GM18867 (cell line): ENCODE measurements around the gene FERMT2.

Source experiments
- ATAC-seq: cut with Tn5 transposase; IDR thresholded peaks from one replicate; pipeline ENCODE4 v1.9.1; 2021; ENCODE audit warnings: mild to moderate bottlenecking, moderate library complexity; ENCODE audit not compliant: unreplicated experiment

The FERMT2 gene

DNA sequence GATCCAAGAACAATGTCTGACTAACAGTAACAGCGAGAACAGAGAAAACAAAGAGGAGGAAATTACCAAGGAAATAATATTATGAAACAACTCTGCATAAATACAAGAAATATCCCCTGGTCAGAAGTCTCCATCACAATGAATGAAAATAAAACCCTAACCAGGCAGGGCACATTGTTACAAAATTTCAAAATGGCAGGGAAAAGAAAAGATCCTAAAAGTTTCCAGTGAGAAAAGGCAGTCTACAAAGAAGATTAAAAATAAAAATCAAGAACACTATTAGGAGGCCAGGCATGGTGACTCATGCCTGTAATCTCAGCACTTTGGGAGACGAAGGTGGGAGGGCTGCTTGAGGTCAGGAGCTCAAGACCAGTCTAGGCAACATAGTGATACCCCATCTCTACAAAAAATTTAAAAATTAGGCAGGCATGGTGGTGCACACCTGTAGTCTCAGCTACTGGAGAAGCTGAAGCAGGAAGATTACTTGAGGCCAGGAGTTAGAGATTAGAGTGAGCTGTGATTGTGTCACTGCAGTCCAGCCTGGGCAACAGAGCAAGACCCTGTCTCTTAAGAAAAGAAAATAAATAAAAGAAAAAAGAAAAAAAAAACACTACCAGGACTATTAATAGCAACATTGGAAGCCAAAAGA is 47.8 kb downstream of the FERMT2 start:
- ATAC-seq: no peak

DNA sequence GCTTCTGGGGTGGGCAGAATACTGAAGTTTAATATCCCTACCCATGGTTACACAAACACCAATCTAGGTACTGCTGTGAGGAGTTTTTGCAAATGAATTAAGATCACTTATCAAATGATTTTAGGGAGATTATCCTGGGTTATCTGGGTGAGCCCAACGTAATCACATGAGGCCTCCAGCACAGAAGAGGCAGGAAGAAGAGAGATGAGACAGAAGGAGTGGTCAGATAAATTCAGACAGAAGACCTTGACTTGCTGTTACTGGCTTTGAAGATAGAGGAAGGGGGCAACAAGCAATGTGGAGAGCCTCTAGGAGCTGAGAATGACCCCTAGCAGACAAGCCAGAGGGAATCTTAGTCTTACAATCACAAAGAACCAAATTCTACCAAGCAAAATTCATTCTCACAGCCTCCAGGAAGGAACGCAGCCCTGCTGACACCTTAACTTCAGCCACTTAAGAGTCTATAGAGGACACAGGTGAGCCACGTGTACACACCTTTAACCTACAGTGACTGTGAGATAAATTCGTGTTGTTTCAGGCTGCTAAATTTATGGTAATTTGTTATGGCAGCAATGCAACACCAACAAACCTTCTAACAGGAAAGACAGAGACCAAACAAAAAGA is 49.4 kb downstream of the FERMT2 start:
- no peak for ATAC-seq

DNA sequence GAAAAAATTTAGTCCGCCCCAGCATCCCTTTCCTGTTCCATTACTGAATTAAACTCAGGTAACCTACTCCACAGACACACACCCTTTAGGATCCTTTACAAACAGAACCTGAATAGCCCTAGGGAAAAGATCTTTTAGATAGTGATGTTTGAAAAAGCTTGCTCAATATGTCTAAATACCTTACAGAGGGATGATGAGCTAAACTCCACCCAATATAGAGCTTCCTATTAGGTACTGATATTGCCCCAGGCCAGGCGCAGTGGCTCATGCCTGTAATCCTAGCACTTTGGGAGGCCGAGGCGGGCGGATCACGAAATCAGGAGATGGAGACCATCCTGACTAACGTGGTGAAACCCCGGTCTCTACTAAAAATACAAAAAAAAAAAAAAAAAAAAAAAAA is 50.1 kb downstream of the FERMT2 start:
- no peak for ATAC-seq

DNA sequence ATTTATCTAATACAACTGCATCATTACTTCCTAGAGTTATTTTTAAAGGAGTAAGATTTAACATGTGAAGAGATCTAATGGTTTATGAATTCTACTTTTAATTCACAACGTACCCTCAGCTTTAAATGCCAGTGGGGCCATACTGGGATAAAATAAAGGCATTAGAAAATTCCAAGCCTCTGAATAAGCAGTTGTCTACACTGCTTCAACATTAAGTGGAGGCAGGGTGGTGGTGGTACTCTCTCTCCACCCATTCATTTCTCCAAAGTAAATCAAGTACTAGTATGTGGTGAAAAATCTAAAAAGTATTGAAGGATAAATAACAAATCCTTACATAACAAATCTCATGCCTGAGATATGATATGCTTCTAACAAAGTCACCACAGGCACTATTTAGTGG is 52.4 kb downstream of the FERMT2 start:
- no peak for ATAC-seq

DNA sequence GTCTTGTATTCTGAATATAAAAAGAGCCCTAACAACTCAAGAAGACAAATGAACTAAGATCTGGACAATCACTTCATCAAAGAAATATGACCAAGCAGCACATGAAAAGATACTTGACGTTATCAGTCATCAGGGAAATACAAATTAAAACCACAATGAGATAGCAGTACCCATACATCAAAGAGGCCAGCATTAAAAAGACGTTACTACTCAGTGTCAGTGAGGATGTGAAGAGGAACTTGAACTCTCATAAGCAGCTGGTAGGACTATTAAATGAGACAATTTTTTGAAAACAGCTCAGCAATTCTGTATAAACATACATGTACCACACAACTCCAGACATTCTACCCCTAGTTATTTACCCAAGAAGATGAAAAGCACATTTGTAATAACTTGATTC is 55.9 kb downstream of the FERMT2 start:
- no peak for ATAC-seq

DNA sequence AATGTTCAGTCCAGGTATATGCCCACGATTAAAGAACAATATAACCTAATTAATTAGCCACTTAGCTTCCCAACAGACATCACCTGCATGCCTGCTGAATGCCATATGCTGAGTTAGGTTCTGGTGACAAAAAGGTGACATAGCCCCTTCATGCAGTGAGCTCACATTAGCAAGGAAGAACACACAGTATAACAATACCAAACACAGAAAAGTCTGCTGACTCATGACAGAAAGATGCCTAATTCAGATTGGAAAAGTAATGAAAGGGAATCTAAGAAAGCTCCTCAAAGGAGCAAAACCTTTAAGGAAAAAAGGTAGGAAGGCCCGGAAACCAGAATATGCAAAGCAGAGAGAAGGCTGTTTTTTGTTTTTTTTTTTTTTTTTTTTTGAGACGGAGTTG is 59.0 kb downstream of the FERMT2 start:
- no peak for ATAC-seq

DNA sequence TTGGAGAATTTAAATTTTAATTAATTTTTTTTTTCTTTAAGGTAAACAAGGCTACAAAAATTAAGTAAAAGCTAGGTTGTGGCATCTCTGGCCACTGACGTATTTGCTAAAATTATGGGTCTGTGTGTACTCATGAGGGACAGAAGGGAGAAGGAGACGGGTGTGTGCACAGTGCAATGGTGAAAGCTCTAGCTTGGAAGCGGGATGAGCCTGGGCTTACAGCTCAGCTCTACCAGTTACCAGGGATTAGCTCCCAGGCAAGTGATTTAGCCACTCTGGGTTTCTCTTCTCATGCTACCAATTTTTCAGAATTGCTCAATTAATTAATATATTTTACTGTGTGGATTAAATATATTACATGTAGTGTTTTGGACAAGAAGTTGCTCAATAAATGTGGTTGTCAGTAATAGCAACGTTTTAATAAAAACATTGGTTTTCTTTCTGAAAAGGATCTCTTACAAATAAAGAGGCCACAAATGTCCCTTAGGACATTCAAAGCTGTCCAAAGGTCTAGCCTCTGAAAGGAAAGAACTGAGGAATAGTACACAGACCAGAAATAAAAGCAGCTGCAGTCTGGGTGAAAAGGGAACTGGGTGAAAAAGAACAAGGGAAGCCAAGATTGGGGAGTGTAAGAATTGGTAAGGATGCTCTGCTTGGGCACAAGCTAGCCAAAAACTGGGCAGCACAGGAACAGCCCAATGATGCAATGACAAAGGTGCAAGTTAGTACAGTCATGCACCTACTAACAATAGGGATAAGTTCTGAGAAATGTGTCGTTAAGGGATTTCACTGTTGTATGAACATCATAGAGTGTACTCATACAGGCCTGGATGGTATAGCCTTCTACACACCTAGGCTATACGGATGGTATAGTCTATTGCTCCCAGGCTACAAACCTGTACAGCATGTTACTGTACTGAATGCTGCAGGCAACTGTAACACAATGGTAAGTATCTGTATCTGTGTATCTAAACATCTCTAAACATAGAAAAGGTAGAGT is 61.7 kb downstream of the FERMT2 start:
- no peak for ATAC-seq

DNA sequence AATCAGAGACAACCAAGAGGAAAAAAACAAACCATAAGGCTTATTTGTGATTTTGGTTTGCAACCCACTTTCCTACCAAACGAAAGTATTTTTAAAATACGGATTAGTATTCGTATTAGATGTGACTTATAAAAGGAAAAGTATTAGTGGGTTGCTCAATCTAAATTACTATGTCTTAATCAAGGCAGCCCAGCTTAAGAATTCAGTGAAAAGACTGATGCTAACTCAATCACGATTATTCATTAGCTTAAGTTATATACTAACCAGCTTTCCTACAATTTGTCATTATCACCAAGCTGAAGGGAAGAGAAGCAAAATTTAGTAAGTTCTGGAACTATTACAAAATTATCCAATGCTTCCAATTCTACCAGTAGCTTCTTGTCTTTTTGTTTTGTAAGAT is 62.7 kb downstream of the FERMT2 start:
- no peak for ATAC-seq

- no peak for ATAC-seq
These were observed 65.6 kb downstream of the FERMT2 start for GRCh38 chr14:52885230-52885629.

DNA sequence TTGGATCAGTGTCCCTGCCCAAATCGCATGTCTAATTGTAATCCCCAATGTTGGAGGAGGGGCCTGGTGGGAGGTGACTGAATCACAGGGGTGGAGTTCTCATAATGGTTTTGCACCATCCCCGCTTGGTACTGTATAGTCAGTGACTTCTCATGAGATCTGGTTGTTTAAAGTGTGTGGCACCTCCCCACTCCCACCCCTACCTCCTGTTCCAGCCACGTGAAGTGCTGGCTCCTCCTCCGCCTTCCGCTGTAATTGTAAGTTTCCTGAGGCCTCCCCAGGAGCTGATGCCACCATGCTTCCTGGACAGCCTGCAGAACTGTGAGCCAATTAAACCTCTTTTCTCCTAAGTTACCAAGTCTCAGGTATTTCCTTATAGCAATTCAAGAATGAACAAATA is 67.2 kb downstream of the FERMT2 start:
- ATAC-seq: no peak

DNA sequence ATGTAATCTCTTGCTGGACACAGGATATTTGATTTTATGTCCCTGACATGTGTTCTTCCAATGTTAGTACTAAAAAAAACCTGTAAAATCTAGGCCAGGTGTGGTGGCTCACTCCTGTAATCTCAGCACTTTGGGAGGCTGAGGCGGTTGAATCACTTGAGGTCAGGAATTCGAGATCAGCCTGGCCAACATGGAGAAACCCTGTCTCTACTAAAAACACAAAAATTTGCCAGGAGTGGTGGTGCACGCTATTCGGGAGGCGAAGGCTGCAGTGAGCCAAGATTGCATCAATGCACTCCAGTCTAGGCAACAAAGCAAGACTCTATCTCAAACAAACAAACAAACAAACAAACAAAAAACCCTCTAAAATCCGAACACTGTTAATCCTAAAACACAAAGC is 68.0 kb downstream of the FERMT2 start:
- no peak for ATAC-seq

DNA sequence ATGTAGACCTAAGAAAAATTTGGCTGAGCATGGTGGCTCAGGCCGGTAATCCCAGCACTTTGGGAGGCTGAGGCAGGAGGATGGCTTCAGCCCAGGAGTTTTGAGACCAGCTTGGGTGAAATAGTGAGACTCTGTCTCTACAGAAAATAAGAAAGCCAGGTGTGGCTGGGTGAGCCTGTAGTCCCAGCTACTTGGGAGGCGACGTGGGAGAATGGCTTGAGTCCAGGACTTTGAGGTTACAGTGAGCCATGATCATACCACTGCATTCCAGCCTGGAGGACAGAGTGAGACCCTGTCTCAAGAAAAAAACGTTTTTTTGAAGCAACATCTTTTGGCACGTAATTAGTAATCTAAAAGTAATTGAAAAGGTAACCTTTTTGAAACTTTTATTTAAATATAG is 70.9 kb downstream of the FERMT2 start:
- no peak for ATAC-seq

GRCh38 chr14:52878946-52879345 is 71.9 kb downstream of the FERMT2 start:
- ATAC-seq: no peak

GRCh38 chr14:52878469-52878868 is 72.4 kb downstream of the FERMT2 start:
- no peak for ATAC-seq

GRCh38 chr14:52877628-52878027 is 73.2 kb downstream of the FERMT2 start:
- ATAC-seq: no peak

DNA sequence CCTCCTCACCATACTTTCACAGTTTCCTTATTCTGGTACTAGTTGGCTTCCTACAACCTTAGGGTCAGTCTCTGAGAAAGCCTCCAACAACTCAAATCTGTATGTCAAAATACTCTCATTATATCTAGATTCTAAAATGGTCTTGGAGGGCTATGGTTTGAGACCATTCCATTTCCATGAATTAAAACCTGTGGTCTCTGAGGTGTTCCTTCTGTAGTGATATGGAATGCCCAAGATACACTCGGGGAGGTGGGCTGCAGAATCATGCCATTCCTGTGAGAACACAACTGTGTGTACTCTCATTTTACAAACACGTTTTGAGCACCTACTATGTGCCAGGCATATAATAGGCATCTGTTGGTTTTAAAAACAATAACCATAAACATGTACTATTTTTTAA is 74.0 kb downstream of the FERMT2 start:
- ATAC-seq: no peak

DNA sequence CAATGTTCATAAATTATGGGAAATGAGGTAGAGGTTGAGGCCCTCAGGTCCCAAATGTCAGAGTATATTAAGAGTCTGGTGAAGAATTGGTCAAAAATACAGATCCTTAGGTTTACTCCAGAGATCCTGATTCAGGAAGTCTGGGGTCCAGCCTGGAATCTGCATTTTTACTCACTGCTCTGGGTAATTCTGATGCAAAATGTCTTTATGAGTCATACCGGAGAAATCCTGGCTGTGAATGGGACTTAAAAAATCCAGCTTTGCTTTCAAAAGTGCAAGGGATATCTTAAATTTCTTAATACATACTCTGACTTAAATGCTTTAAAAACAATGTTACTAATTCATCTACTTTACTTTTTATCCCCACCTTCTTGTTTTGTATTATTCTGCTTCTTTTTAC is 74.5 kb downstream of the FERMT2 start:
- ATAC-seq: no peak

DNA sequence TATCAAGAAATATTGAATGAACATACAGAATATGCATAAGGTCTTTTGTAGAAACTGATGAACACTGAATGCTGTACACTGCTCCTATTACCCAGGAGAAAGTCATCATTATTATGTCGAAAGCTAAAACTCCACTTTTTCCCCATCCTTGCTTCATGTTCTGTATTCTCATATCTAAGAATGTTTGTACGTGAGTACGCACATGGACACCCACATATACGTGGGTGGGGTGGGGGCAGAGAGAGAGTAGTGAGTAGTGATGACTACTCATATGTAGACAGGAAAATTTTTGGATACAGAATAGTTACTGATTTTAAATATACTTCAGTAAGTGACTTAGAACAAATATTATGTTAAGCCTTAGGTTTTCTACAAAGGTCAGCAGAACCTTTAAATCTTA is 75.1 kb downstream of the FERMT2 start:
- no peak for ATAC-seq

GRCh38 chr14:52874389-52874788 is 76.5 kb downstream of the FERMT2 start:
- no peak for ATAC-seq

DNA sequence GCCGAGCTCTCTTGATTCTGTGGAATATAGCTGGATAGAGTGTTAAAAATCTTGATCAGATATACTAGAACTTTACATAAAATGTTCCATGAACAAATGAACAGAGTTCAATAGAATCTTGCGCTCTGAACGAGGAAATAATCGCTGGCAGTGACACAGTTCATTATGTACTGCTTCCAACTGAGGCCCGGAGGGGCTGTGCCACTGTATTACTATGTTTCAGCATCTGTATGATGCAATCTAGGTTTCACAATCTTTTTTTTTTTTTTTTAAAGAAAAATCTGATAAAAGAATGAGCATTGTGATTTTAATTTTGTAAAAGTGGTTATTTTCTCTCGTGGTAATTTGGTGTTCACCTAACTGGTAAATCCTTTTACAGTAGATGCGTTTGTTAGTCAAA is 77.2 kb downstream of the FERMT2 start:
- no peak for ATAC-seq

DNA sequence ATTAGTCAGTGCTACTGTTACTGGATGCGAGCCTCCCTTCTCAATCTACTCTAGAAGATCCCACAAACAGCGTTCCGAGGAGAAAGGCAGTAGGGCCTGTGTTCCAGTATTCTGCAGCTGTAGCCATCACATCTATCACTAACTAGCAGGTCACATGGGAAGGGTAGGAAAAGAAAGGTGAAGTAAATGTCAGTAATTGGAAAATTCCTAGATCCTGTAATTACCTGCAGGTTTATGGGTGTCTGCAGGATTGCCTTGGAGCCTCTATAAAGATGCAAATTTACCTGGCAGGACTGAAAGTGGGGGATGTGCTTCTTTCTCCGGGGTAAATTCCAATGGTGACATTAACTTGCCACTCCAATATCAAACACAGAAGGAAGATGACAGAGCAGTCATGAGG is 77.8 kb downstream of the FERMT2 start:
- ATAC-seq: no peak

GRCh38 chr14:52871606-52872005 is 79.2 kb downstream of the FERMT2 start:
- ATAC-seq: no peak
